Superior temporal gyrus (tissue), 1 donor: ENCODE data around the gene ROR2.
"Not testable (repeated sequence)": the region's sequence is repeated elsewhere in the genome, so short reads cannot be mapped to it uniquely, and the experiment has no call there.

Experiments used
- DNase-seq: peaks from one replicate; pipeline ENCODE4 v3.0.0-alpha.2; 2016; ENCODE audit errors: extremely low spot score

ROR2 gene

DNA sequence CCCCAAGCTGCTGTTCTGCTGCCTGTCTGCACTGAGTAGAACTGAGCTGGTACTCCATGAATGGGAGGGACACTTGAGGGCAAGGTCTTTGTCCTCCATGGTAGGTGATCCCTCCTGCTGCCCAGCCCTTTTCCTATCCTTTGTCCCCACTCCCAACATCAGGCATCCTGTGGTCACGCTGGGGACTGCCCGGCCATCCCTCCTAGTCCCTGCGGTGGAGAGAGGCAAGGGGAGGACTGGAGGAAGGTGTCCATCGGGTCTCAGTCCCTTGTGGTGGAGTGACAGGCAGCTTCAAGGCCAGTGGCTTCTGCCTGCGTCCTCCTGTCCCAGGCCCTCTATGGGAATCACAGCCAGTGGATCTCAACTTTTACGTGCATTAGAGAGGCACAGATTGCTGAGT is 25.9 kb downstream of the ROR2 start:
- no peak for DNase-seq

GRCh38 chr9:91923145-91923544 is 26.9 kb downstream of the ROR2 start:
- DNase-seq: no peak

DNA sequence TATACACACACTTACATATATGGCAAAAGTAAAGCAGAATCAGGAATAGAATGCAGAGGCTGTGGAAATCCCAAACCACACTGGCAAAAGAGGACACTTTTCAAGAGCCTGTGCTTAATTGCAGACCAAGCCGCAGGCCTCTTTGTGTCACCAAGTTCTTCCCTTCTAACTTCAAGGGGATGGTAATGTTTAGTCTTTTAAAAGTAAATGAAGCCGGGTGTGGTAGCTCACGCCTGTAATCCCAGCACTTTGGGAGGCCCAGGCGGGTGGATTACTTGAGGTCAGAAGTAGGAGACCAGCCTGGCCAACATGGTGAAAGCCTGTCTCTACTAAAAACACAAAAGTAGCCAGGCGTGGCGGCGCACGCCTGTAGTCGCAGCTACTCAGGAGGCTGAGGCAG is 28.7 kb downstream of the ROR2 start:
- no peak for DNase-seq

- no peak for DNase-seq
These were observed 29.2 kb downstream of the ROR2 start for GRCh38 chr9:91920630-91921350.

DNA sequence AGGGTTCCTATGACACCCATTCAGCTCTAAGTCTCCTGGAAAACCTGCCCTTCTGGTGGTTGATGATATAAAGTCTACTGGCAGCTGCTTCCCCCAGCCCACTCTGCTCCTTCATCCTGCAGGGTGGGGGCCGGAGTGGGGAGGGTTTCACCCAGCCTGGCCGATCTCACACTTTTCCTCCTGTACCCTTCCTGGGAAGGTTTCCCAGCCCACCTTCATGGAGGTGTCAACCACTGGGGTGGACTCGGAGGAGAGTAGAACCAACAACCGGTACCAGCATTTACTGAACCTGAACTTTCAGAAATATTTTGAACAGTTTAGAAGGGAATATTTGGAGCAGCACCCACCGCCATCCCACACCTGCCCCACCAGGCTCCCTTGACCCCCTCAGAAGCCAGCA is 30.4 kb downstream of the ROR2 start:
- DNase-seq: no peak

- DNase-seq: no peak
These were observed 32.6 kb downstream of the ROR2 start for GRCh38 chr9:91917436-91917835.

DNA sequence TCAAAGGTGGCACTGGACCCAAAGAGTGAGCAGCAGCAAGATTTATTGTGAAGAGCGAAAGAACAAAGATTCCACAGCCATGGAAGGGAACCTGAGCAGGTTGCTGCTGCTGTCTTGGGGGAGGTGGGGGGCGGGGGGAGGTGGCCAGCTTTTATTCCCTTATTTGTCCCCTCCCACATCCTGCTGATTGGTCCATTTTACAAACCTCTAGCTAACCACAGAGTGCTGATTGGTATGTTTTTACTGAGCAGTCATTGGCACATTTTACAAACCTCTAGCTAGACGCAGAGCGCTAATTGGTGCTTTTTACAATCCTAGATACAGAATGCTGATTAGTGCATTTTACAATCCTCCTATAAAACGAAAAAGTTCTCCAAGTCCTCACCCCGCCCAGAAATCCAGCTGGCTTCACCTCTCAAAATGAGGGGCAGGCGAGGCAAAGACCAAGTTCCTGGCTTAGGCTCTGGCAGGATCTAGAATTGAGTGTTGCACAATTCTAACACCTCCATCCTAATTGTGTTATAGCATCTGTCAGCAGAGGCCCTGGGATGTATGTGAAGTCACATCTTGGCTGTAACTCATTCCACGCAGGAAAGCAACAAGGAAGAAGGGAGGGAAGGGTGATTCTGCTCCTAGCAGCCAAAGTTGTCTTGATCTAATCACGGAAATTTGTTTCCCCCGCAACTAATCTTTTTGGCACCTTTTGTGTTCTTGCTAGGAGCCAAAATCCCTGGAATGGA is 34.3 kb downstream of the ROR2 start:
- DNase-seq: no peak

GRCh38 chr9:91914937-91915336 is 35.1 kb downstream of the ROR2 start:
- DNase-seq: no peak

GRCh38 chr9:91914404-91914803 is 35.6 kb downstream of the ROR2 start:
- DNase-seq: no peak

GRCh38 chr9:91913986-91914385 is 36.0 kb downstream of the ROR2 start:
- DNase-seq: no peak

DNA sequence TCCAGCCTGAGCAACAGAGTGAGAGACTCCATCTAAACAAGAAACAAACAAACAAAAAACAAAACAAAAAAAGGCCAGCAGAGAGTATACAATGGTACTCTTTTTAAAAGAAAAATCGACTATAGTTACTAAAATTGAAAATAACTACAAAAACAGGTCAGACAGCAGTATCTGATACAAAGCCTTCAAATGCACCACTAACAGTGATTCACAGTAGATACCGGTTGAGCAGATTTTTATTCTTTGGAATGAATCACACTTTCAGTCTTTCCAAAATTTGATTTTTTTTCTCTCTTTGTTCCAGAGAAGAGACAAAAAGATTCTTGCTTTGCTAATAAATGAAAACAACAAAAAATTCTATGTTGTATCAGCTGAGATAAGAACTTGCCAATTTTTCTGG is 36.9 kb downstream of the ROR2 start:
- DNase-seq: no peak

DNA sequence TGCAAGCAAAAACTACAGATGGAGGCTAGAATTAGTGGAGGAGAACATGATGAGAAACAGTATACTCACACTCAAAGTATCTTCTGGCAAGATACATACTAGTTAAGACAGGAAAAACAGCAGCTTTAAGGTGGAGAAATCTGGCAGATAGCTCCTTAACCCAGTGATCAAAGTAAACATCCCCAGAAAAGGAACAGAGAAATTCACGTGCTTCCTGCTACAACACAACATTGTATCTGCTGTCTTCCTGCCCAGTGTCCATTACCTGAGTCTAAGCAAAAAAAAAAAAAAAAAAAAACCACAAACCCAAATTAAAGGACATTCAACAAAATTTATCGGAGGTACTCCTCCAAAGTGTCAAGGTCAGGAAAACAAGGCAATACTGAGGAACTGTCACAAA is 38.4 kb downstream of the ROR2 start:
- DNase-seq: no peak

DNA sequence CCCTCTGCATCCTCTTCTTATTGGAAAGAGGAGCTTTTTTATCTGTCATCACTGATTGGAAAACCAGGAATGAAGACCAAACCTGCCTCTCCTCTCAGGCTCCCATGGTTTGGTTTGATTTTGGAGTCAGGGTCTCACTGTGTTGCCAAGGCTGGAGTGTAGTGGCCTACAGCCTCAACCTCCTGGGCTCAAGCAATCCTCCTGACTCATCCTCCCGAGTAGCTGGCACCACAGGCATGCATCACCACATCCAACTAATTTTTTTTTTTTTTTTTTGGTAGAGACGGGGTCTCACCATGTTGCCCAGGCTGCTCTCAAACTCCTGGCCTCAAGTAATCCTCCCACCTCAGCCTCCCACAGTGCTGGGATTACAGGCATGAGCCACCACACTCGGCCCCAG is 40.8 kb downstream of the ROR2 start:
- DNase-seq: not testable (repeated sequence)

DNA sequence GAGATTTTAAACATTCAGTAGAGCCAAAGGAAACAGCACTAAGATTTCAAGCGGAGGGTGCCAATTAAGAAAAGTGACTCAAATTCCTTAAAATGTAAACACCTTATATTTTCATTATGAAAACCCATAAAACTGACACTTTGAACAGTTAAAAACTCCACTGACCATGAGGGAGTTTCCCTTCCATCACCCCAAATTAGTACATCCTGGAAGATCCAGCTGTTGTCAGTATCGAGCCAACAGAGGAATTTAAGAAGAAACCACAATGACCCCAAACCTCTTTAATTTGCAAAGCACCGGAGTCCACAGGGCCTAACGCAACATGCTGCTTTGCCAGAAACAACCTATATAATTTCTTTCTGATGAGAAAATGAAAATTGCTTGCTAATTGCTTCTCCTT is 41.3 kb downstream of the ROR2 start:
- no peak for DNase-seq

DNA sequence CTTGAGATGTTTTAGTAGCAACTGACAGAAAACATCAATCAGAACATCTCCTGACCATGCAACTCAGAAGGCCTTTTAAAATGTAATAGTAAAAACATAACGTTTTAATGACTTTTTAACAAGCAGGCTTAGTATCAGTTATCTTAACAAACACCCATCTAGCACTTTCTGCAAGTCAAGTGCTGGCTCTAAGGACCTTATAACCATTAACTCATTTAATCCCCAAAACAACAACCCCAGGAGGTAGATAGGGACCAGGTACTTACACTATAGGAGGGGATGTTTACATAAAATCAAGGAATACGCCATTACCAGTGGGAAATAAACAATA is 41.8 kb downstream of the ROR2 start:
- DNase-seq: no peak

DNA sequence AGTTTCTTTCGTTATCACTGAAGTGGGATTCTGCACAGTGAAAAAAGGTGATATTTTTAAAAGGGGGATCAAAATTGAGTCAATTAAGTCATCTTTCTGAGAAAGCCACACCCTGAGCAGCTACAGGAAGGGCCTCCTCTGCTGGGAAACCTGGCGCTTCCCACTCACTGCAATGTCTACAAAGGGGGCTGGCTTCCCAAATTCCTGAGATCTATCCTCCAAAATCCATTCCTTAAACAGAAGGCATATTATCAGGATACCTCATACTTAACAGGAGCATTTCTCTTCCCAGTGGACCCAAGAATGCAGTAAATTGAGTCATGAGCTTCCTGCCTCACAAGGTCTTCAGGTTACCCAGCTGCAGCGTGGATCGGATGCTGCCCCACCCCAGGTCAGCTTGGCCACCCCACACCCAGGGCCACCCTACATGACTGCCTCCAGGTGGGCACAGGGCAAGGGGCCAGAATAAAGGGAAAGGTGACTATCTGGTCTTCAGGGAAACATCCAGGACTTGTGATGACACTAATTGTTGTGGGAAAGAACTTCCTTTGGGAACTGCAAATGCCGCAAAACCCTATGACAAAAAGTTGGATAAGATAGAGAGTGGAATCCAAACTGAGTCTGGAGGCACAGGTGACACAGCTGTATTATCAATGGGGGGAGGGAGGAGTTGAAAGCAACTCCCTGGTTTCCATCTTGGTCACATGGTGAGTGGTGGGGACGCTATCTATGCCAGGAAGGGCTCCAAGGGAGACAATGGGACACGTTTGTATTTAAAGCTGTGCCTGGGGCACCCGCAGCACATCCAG is 42.3 kb downstream of the ROR2 start:
- DNase-seq: no peak

- DNase-seq: no peak
These were observed 44.0 kb downstream of the ROR2 start for GRCh38 chr9:91905991-91906469.

DNA sequence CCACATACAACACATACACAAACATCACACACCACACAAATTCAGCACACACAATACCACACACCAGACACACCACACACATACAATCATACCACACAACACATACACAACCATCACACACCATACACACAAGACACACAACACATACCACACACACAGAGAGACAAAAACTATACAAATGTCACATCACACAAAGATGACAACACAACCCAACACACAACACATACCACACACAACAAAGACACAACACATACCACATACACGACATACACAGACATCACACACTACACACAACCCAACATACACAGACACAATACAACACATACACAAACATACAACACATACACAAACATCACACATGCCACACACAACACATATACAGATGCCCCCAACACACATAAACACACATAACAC is 44.8 kb downstream of the ROR2 start:
- no peak for DNase-seq

DNA sequence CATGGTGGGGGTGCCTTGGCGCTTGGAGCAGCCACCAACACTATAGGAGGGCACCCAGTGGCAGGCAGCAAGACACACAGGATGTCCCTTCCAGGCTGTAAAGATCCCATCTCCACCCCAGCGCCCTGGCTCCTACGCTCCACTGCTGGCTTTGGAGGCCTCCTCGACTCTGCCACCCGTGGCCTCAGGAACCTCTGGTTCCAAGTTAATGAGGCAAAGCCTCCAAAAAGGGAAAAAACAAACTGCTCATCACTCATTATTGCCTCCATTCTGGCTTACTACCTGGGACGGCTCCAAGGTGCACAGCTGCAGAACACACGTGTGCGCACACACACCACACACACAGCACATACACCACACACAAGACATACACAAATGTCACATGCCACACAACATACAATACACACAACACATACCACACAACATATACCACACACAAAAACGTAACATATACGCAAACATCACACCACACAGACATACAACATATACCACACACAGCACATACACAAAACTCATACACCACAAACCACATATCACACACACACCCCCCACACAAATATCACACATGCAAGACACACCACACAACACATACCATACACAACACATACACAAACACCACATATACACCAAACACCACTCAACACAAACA is 45.3 kb downstream of the ROR2 start:
- DNase-seq: no peak

GRCh38 chr9:91903126-91903911 is 46.7 kb downstream of the ROR2 start:
- no peak for DNase-seq

DNA sequence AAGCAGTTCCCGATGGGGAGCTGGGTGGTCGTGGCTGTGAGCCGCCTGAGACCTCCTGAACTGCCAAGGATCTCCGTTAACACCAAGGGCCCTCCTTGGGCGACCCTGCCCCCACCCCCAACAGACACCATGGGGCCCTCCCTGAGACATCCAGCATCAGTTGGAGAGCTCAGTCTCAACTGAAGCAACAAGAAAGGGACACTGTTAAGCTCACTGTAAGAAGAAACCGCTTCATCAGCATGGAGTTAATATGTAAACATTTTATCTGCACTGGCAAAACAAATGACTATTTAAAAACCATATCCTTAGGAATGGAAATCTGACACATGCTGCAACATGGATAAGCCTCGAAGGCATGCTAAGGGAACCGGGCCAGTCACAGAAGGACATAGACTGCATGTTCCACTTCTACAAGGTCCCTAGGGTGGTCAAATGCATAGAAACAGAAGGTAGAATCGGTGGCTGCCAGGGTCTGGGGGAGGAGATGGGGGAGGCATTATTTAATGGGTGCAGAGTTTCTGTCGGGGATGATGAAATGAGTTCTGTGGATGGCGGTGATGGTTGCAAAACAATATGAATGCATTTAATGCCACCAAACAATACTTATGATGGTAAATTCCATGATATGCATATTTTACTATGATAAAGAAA is 47.4 kb downstream of the ROR2 start:
- no peak for DNase-seq
